ENCODE measurements around the gene F7.
"Not testable (repeated sequence)": the region's sequence is repeated elsewhere in the genome, so short reads cannot be mapped to it uniquely, and the experiment has no call there.

GRCh38 chr13:113079781-113080080 is 25.9 kb upstream of the F7 start:
- TF ChIP-seq POLR2A (IDR thresholded peaks at IDR 0.05; ENCODE audit: low read length); GATA1 (IDR thresholded peaks at IDR 0.05; ENCODE audit: low read depth, low read length): not testable (repeated sequence)
